HepG2 (cell line): ENCODE data around the gene DSE.
"Not testable (repeated sequence)": the region's sequence is repeated elsewhere in the genome, so short reads cannot be mapped to it uniquely, and the experiment has no call there.

Source experiments
- ARNT ChIP-seq: fragments of 450-650 bp; IDR thresholded peaks from 2 replicates; pipeline ENCODE4 v1.6.1; 2017
- ELF4 ChIP-seq: sonication (generic); formaldehyde crosslinking; IDR thresholded peaks from 2 replicates; pipeline ENCODE4 v1.5.0; 2020; ENCODE audit warnings: missing genetic modification reagents, mild to moderate bottlenecking, moderate library complexity, borderline replicate concordance
- FOXA1 ChIP-seq, 2 experiments: fragments of 450-650 bp in 1 of 2; sonication (generic) in 1 of 2; formaldehyde crosslinking in 1 of 2; IDR thresholded peaks; 2 replicates each; pipeline versions ENCODE4 v1.4.0 to v1.6.1; 2016 to 2020; ENCODE audit warnings: missing genetic modification reagents in 1 of 2
- FOXM1 ChIP-seq: sonication (generic); formaldehyde crosslinking; IDR thresholded peaks from 2 replicates; pipeline ENCODE4 v1.5.0; 2020; ENCODE audit warnings: missing genetic modification reagents
- HDAC2 ChIP-seq: sonication (generic); formaldehyde crosslinking; IDR thresholded peaks from 2 replicates; pipeline ENCODE4 v1.4.0; 2020; ENCODE audit warnings: missing genetic modification reagents
- HNRNPK ChIP-seq: fragments of 200-400 bp; formaldehyde crosslinking; IDR thresholded peaks from 2 replicates; pipeline ENCODE4 v1.6.1; 2018; ENCODE audit warnings: low read length, low read depth, moderate library complexity, mild to moderate bottlenecking; ENCODE audit not compliant: poor library complexity, severe bottlenecking
- NCOA2 ChIP-seq: sonication (generic); formaldehyde crosslinking; IDR thresholded peaks from 2 replicates; pipeline ENCODE4 v1.8.0; 2022; ENCODE audit warnings: inconsistent platforms
- ZBTB1 ChIP-seq: sonication (generic); formaldehyde crosslinking; IDR thresholded peaks from 2 replicates; pipeline ENCODE4 v1.4.0; 2020; ENCODE audit warnings: missing genetic modification reagents, borderline replicate concordance
- ZBTB8A ChIP-seq: sonication (generic); formaldehyde crosslinking; IDR thresholded peaks from 2 replicates; pipeline ENCODE4 v1.4.0; 2020; ENCODE audit warnings: mild to moderate bottlenecking, low read depth, missing genetic modification reagents, borderline replicate concordance
- ZNF136 ChIP-seq: sonication (generic); formaldehyde crosslinking; IDR thresholded peaks from 2 replicates; pipeline ENCODE4 v1.8.1; 2022; ENCODE audit warnings: low read depth, mild to moderate bottlenecking, moderate library complexity, missing genetic modification reagents
- TF ChIP-seq, protein P1 (sequence below): sonication (generic); formaldehyde crosslinking; IDR thresholded peaks from 2 replicates; pipeline ENCODE4 v1.4.0; 2020; ENCODE audit warnings: missing genetic modification reagents, mild to moderate bottlenecking, borderline replicate concordance
- TF ChIP-seq, protein P2 (sequence below): sonication (generic); formaldehyde crosslinking; IDR thresholded peaks from 2 replicates; pipeline ENCODE4 v1.4.0; 2020; ENCODE audit warnings: missing genetic modification reagents
- TF ChIP-seq, protein P3 (sequence below): sonication (generic); formaldehyde crosslinking; IDR thresholded peaks from 2 replicates; pipeline ENCODE4 v1.5.0; 2020; ENCODE audit warnings: mild to moderate bottlenecking, missing genetic modification reagents, moderate library complexity

DNA sequence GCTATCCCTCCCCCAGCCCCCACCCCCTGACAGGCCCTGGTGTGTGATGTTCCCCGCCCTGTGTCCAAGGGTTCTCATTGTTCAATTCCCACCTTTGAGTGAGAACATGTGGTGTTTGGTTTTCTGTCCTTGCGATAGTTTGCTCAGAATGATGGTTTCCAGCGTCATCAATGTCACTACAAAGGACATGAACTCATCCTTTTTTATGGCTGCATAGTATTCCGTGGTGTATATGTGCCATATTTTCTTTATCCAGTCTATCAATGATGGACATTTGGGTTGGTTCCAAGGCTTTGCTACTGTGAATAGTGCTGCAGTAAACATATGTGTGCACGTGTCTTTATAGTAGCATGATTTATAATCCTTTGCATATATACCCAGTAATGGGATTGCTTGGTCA, 30.1 kb upstream of the DSE start:
- TF ChIP-seq ZBTB1 (CRISPR knock-in tag); HDAC2; FOXA1 (IDR thresholded peaks at IDR 0.05); FOXA1 (CRISPR knock-in tag; IDR thresholded peaks at IDR 0.05); ZBTB8A (CRISPR knock-in tag); ARNT; FOXM1; ZNF136 (CRISPR knock-in tag); NCOA2 (CRISPR knock-in tag); ELF4 (CRISPR knock-in tag); HNRNPK: not testable (repeated sequence)
- TF ChIP-seq, protein P1, sequence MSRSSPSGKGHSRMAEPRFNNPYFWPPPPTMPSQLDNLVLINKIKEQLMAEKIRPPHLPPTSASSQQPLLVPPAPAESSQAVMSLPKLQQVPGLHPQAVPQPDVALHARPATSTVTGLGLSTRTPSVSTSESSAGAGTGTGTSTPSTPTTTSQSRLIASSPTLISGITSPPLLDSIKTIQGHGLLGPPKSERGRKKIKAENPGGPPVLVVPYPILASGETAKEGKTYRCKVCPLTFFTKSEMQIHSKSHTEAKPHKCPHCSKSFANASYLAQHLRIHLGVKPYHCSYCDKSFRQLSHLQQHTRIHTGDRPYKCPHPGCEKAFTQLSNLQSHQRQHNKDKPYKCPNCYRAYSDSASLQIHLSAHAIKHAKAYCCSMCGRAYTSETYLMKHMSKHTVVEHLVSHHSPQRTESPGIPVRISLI (CRISPR knock-in tag): not testable (repeated sequence)
- TF ChIP-seq, protein P2, sequence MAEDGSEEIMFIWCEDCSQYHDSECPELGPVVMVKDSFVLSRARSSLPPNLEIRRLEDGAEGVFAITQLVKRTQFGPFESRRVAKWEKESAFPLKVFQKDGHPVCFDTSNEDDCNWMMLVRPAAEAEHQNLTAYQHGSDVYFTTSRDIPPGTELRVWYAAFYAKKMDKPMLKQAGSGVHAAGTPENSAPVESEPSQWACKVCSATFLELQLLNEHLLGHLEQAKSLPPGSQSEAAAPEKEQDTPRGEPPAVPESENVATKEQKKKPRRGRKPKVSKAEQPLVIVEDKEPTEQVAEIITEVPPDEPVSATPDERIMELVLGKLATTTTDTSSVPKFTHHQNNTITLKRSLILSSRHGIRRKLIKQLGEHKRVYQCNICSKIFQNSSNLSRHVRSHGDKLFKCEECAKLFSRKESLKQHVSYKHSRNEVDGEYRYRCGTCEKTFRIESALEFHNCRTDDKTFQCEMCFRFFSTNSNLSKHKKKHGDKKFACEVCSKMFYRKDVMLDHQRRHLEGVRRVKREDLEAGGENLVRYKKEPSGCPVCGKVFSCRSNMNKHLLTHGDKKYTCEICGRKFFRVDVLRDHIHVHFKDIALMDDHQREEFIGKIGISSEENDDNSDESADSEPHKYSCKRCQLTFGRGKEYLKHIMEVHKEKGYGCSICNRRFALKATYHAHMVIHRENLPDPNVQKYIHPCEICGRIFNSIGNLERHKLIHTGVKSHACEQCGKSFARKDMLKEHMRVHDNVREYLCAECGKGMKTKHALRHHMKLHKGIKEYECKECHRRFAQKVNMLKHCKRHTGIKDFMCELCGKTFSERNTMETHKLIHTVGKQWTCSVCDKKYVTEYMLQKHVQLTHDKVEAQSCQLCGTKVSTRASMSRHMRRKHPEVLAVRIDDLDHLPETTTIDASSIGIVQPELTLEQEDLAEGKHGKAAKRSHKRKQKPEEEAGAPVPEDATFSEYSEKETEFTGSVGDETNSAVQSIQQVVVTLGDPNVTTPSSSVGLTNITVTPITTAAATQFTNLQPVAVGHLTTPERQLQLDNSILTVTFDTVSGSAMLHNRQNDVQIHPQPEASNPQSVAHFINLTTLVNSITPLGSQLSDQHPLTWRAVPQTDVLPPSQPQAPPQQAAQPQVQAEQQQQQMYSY (CRISPR knock-in tag): not testable (repeated sequence)
- TF ChIP-seq, protein P3, sequence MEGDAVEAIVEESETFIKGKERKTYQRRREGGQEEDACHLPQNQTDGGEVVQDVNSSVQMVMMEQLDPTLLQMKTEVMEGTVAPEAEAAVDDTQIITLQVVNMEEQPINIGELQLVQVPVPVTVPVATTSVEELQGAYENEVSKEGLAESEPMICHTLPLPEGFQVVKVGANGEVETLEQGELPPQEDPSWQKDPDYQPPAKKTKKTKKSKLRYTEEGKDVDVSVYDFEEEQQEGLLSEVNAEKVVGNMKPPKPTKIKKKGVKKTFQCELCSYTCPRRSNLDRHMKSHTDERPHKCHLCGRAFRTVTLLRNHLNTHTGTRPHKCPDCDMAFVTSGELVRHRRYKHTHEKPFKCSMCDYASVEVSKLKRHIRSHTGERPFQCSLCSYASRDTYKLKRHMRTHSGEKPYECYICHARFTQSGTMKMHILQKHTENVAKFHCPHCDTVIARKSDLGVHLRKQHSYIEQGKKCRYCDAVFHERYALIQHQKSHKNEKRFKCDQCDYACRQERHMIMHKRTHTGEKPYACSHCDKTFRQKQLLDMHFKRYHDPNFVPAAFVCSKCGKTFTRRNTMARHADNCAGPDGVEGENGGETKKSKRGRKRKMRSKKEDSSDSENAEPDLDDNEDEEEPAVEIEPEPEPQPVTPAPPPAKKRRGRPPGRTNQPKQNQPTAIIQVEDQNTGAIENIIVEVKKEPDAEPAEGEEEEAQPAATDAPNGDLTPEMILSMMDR (CRISPR knock-in tag): not testable (repeated sequence)
